GM13976 (cell line): ENCODE data around the gene RDH11.
A peak's percentile ranks its signal among the peaks of the same experiment; 100 is the strongest.

Source experiments
- DNase-seq: peaks from one replicate; pipeline ENCODE4 v3.0.0; 2012; ENCODE audit warnings: low spot score
- in situ Hi-C: fragments of 300-500 bp; cut with MboI; formaldehyde crosslinking; loops from one replicate; pipeline ENCODE4 v1.12.0; 2022; ENCODE audit warnings: low sequenced_read_pairs, mixed read lengths, inconsistent platforms; ENCODE audit not compliant: unreplicated experiment
- TF ChIP-seq, protein P1 (sequence below): IDR thresholded peaks from 2 replicates; pipeline ENCODE4 v1.5.1; 2012; ENCODE audit warnings: borderline replicate concordance, mild to moderate bottlenecking; ENCODE audit not compliant: insufficient read depth; ENCODE audit errors: extremely low read depth, missing control alignments, control extremely low read depth

The RDH11 gene

DNA sequence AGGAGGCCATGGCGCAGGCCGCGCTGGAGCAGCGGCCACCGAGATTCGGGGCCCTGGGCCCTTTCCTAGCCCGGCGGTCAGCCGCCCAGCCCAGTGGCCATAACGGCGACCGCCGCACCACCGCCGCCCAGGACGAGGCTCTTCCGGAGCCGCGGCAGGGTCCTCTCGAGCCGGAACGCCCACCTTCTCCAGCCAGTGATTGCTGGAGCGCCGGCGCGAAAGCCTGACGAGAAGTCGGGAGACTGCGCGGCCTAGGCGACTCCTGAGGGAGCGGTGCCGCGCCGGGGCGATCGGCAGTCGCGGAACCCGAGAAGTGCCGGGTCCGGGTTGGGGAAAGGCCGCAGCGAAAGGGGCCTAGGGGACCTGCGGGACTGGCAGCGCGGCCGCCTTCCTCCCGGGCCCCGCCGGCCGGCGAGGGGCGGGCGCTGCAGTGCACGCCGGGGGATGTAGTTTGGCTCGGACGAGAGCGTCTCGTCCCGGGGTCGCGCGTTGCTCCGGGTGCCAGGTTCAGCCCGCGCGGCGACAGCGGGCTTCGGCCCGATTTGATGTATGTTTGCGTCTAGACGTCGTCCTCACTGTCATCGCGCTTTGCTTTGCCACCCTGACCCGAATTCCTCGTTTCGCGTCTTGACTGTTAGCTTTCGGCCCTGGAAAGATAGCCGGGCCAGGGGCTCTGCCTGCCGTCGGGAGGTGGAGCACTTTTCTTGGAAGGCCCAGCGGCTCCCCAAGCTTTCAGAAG is 20.9 kb downstream of the RDH11 start, which contains the start of gene VTI1B:
TSS of gene VTI1B (minus strand) at position 153 of the 739 bp plus-strand sequence. CDS start at position 10, 143 bp downstream.
- in situ Hi-C loops: no loop called here
- TF ChIP-seq, protein P1, sequence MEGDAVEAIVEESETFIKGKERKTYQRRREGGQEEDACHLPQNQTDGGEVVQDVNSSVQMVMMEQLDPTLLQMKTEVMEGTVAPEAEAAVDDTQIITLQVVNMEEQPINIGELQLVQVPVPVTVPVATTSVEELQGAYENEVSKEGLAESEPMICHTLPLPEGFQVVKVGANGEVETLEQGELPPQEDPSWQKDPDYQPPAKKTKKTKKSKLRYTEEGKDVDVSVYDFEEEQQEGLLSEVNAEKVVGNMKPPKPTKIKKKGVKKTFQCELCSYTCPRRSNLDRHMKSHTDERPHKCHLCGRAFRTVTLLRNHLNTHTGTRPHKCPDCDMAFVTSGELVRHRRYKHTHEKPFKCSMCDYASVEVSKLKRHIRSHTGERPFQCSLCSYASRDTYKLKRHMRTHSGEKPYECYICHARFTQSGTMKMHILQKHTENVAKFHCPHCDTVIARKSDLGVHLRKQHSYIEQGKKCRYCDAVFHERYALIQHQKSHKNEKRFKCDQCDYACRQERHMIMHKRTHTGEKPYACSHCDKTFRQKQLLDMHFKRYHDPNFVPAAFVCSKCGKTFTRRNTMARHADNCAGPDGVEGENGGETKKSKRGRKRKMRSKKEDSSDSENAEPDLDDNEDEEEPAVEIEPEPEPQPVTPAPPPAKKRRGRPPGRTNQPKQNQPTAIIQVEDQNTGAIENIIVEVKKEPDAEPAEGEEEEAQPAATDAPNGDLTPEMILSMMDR: no peak
- peak; percentile 91 for DNase-seq

- in situ Hi-C loops: no loop called here
- peak; percentile 69 for DNase-seq
- TF ChIP-seq, protein P1: peak; percentile 21
These were observed 21.5 kb downstream of the RDH11 start for GRCh38 chr14:67674139-67674479.

GRCh38 chr14:67673451-67673850 is 22.1 kb downstream of the RDH11 start:
- no peak for DNase-seq
- TF ChIP-seq, protein P1: no peak
- in situ Hi-C loops: no loop called here

GRCh38 chr14:67668559-67668958 is 27.0 kb downstream of the RDH11 start:
- in situ Hi-C loops: no loop called here
- DNase-seq: peak; percentile 37
- TF ChIP-seq, protein P1: no peak

- TF ChIP-seq, protein P1: peak; percentile 51
- DNase-seq: peak; percentile 72
- in situ Hi-C loops: no loop called here
These were observed 28.7 kb downstream of the RDH11 start for GRCh38 chr14:67666750-67667449.

DNA sequence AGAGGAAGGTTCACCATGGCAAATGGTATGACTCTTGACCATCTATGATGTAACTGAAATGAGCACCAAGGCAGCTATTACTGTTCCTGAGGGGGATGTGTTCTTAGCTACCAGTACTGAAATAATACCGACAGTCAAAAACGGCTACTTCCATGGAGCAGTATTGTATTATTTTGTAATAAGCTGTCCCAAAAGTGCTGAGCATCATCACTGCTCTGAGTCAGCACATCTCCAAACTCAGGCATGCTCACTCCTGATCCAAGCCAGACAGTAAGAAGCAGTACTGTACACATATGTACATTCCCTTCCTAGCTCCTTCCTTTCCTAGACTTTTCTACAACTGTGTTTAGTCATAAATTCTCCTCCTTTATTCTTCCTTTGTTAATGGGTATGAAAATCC is 29.7 kb downstream of the RDH11 start:
- in situ Hi-C loops: no loop called here
- DNase-seq: no peak
- TF ChIP-seq, protein P1: no peak

DNA sequence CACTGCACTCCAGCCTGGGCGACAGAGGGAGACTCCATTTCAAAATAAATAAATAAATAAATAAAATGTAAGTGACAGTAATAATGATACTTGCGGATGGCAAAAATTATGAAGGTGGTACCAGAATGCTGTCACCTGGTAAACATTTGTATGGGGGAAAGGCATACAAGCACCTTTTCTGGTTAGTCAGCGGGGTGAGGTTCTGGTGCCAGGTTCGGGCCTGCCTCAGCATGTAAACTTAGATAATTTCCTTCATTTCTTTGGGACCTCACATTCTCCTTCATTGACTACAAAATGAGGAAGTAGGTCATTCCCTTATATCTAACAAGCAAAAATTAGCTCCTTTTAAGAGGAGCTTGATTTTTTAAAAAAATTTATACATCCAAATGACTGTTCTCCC is 31.9 kb downstream of the RDH11 start:
- DNase-seq: no peak
- TF ChIP-seq, protein P1: no peak
- in situ Hi-C loops: no loop called here
